Smooth muscle cell of the umbilical artery (primary cell): Measurements from ENCODE around the gene NOTCH2. TPM values are rescaled to one million over a fixed set of nuclear protein-coding genes. Genes with fewer than 3 reads are reported as not detected.

ENCODE experiments used
- total RNA-seq: library from RNA; depleted of rRNA; stranded (reverse); fragments of >200 nt; gene quantifications from 2 replicates; pipeline ENCODE4 v1.2.3, GENCODE V29; 2014

Gene NOTCH2
- 322 and 394 TPM in 2 replicates for total RNA-seq

GRCh38 chr1:120069067-120069919, at the start of gene NOTCH2:
Gene NOTCH2, minus strand, starts transcription at chr1:120069662. Its CDS starts 256 bp downstream, at chr1:120069406.

DNA sequence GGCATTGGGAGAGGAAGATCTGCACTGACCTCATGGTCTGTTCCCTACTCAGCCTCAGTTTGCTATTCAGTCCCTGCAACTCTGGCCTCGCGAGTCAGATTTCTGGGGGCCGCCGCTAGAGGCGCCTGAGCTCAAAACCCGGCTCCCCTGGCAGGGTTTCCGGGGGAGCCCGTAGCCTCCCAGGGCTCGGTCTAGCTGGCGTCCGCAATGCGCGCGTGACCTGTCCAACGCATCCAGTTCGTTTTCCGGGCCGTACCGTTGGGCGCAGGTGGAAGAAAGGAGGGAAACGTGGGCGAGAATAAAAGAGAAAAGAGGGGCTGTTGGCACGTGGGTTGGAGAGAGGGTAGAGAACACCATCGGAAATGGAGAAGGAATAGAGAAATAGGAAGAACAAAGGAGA, 173.2 kb downstream of the NOTCH2 start, which contains the start of gene ADAM30:
Gene ADAM30 (minus strand): TSS at position 213 of the 400 bp plus-strand sequence. CDS start 179 bp downstream, at position 34.

Other genes starting within 250 kb of the NOTCH2 start
- 0.05 TPM in 1 of 2 replicates, not detected in the other for gene ADAM30, start 173.1 kb downstream of the NOTCH2 start, total RNA-seq
- 86.4 and 93.0 TPM in 2 replicates for gene SEC22B, start 106.9 kb upstream of the NOTCH2 start, total RNA-seq